ENCODE data around the gene C1orf105. TPM values are rescaled to one million over a fixed set of nuclear protein-coding genes. Genes with fewer than 3 reads are reported as not detected.
"Not testable (repeated sequence)": the region's sequence is repeated elsewhere in the genome, so short reads cannot be mapped to it uniquely, and the experiment has no call there.

C1orf105 gene
- polyA plus RNA-seq (2012; ENCODE audit: low read depth, missing spikeins), result not detected

- no peak for TF ChIP-seq POU2F2 (IDR thresholded peaks at IDR 0.05; ENCODE audit: low read depth, low read length)
- no peak for TF ChIP-seq SPI1 (IDR thresholded peaks at IDR 0.05; ENCODE audit: low read depth, low read length)
- TF ChIP-seq TAF1 (IDR thresholded peaks at IDR 0.05; ENCODE audit: low read depth, low read length), result no peak
- TF ChIP-seq POLR2AphosphoS5 (IDR thresholded peaks at IDR 0.05; ENCODE audit: low read depth, low read length), result no peak
- TF ChIP-seq POLR2A (IDR thresholded peaks at IDR 0.05; ENCODE audit: low read depth, low read length), result no peak
- no peak for TF ChIP-seq PAX5 (IDR thresholded peaks at IDR 0.05; ENCODE audit: insufficient read depth, low read length, severe bottlenecking)
- DNase-seq (ENCODE audit: insufficient read length, low spot score), result no peak
- FAIRE-seq, result no peak
Observed at GRCh38 chr1:172420385-172420784, at the start of gene C1orf105. Gene C1orf105, plus strand, starts transcription at chr1:172420685. Its CDS starts 201 bp downstream, at chr1:172420886.

GRCh38 chr1:172371646-172372045 lies 48.8 kb upstream of the C1orf105 start:
- FAIRE-seq; DNase-seq (ENCODE audit: insufficient read length, low spot score): not testable (repeated sequence)

- DNase-seq (ENCODE audit: insufficient read length, low spot score) (no peak), FAIRE-seq (no peak)
- no peak for TF ChIP-seq POLR2AphosphoS5 (IDR thresholded peaks at IDR 0.05; ENCODE audit: low read depth, low read length)
- TF ChIP-seq SPI1 (IDR thresholded peaks at IDR 0.05; ENCODE audit: low read depth, low read length), result no peak
- TF ChIP-seq PAX5 (IDR thresholded peaks at IDR 0.05; ENCODE audit: insufficient read depth, low read length, severe bottlenecking), result no peak
- no peak for TF ChIP-seq POU2F2 (IDR thresholded peaks at IDR 0.05; ENCODE audit: low read depth, low read length)
- TF ChIP-seq POLR2A (IDR thresholded peaks at IDR 0.05; ENCODE audit: low read depth, low read length), result no peak
- no peak for TF ChIP-seq TAF1 (IDR thresholded peaks at IDR 0.05; ENCODE audit: low read depth, low read length)
Observed at GRCh38 chr1:172373864-172374263, 46.6 kb upstream of the C1orf105 start.

- TF ChIP-seq TAF1 (IDR thresholded peaks at IDR 0.05; ENCODE audit: low read depth, low read length), result no peak
- TF ChIP-seq POLR2A (IDR thresholded peaks at IDR 0.05; ENCODE audit: low read depth, low read length), result no peak
- no peak for TF ChIP-seq POLR2AphosphoS5 (IDR thresholded peaks at IDR 0.05; ENCODE audit: low read depth, low read length)
- no peak for TF ChIP-seq PAX5 (IDR thresholded peaks at IDR 0.05; ENCODE audit: insufficient read depth, low read length, severe bottlenecking)
- no peak for TF ChIP-seq SPI1 (IDR thresholded peaks at IDR 0.05; ENCODE audit: low read depth, low read length)
- no peak for TF ChIP-seq POU2F2 (IDR thresholded peaks at IDR 0.05; ENCODE audit: low read depth, low read length)
- FAIRE-seq (peak; percentile 47), DNase-seq (ENCODE audit: insufficient read length, low spot score) (no peak)
Observed at GRCh38 chr1:172375211-172375631, 45.3 kb upstream of the C1orf105 start.

GRCh38 chr1:172376431-172376830 lies 44.1 kb upstream of the C1orf105 start:
- FAIRE-seq (no peak), DNase-seq (ENCODE audit: insufficient read length, low spot score) (no peak)
- TF ChIP-seq SPI1 (IDR thresholded peaks at IDR 0.05; ENCODE audit: low read depth, low read length), result no peak
- TF ChIP-seq TAF1 (IDR thresholded peaks at IDR 0.05; ENCODE audit: low read depth, low read length), result no peak
- no peak for TF ChIP-seq POLR2AphosphoS5 (IDR thresholded peaks at IDR 0.05; ENCODE audit: low read depth, low read length)
- no peak for TF ChIP-seq POU2F2 (IDR thresholded peaks at IDR 0.05; ENCODE audit: low read depth, low read length)
- TF ChIP-seq PAX5 (IDR thresholded peaks at IDR 0.05; ENCODE audit: insufficient read depth, low read length, severe bottlenecking), result no peak
- no peak for TF ChIP-seq POLR2A (IDR thresholded peaks at IDR 0.05; ENCODE audit: low read depth, low read length)

- no peak for DNase-seq (ENCODE audit: insufficient read length, low spot score)
- FAIRE-seq, result no peak
- TF ChIP-seq PAX5 (IDR thresholded peaks at IDR 0.05; ENCODE audit: insufficient read depth, low read length, severe bottlenecking), result no peak
- no peak for TF ChIP-seq POU2F2 (IDR thresholded peaks at IDR 0.05; ENCODE audit: low read depth, low read length)
Observed at GRCh38 chr1:172377565-172377964, 42.9 kb upstream of the C1orf105 start.

- FAIRE-seq (no peak), DNase-seq (ENCODE audit: insufficient read length, low spot score) (no peak)
- TF ChIP-seq POLR2AphosphoS5 (IDR thresholded peaks at IDR 0.05; ENCODE audit: low read depth, low read length) (no peak), SPI1 (IDR thresholded peaks at IDR 0.05; ENCODE audit: low read depth, low read length) (no peak), TAF1 (IDR thresholded peaks at IDR 0.05; ENCODE audit: low read depth, low read length) (no peak), POLR2A (IDR thresholded peaks at IDR 0.05; ENCODE audit: low read depth, low read length) (no peak), POU2F2 (IDR thresholded peaks at IDR 0.05; ENCODE audit: low read depth, low read length) (no peak), PAX5 (IDR thresholded peaks at IDR 0.05; ENCODE audit: insufficient read depth, low read length, severe bottlenecking) (no peak)
Observed at GRCh38 chr1:172378109-172378760, 42.2 kb upstream of the C1orf105 start.

- DNase-seq (ENCODE audit: insufficient read length, low spot score) (no peak), FAIRE-seq (peak; percentile 51)
- TF ChIP-seq SPI1 (IDR thresholded peaks at IDR 0.05; ENCODE audit: low read depth, low read length) (peak; percentile 27; the same call in 1 of the 2 replicates), TAF1 (IDR thresholded peaks at IDR 0.05; ENCODE audit: low read depth, low read length) (no peak)
Observed at GRCh38 chr1:172380441-172381244, 39.8 kb upstream of the C1orf105 start.

GRCh38 chr1:172381946-172382345 lies 38.5 kb upstream of the C1orf105 start:
- TF ChIP-seq POLR2AphosphoS5 (IDR thresholded peaks at IDR 0.05; ENCODE audit: low read depth, low read length) (no peak), PAX5 (IDR thresholded peaks at IDR 0.05; ENCODE audit: insufficient read depth, low read length, severe bottlenecking) (no peak), SPI1 (IDR thresholded peaks at IDR 0.05; ENCODE audit: low read depth, low read length) (no peak), POU2F2 (IDR thresholded peaks at IDR 0.05; ENCODE audit: low read depth, low read length) (no peak), POLR2A (IDR thresholded peaks at IDR 0.05; ENCODE audit: low read depth, low read length) (no peak), TAF1 (IDR thresholded peaks at IDR 0.05; ENCODE audit: low read depth, low read length) (no peak)
- FAIRE-seq (peak; percentile 59), DNase-seq (ENCODE audit: insufficient read length, low spot score) (no peak)

GRCh38 chr1:172382406-172382805 lies 38.1 kb upstream of the C1orf105 start:
- FAIRE-seq (no peak), DNase-seq (ENCODE audit: insufficient read length, low spot score) (no peak)
- TF ChIP-seq POU2F2 (IDR thresholded peaks at IDR 0.05; ENCODE audit: low read depth, low read length) (no peak), SPI1 (IDR thresholded peaks at IDR 0.05; ENCODE audit: low read depth, low read length) (no peak), TAF1 (IDR thresholded peaks at IDR 0.05; ENCODE audit: low read depth, low read length) (no peak), PAX5 (IDR thresholded peaks at IDR 0.05; ENCODE audit: insufficient read depth, low read length, severe bottlenecking) (no peak), POLR2A (IDR thresholded peaks at IDR 0.05; ENCODE audit: low read depth, low read length) (no peak)

Data from GM12891 (cell line).